IPS DF 4.7 (cell line): ENCODE data around the gene HBG1.
"Not testable (repeated sequence)": the region's sequence is repeated elsewhere in the genome, so short reads cannot be mapped to it uniquely, and the experiment has no call there.

Experiments used
- DNase-seq: peaks from one replicate; pipeline ENCODE4 v3.0.0-alpha.2; 2013; ENCODE audit warnings: low spot score; ENCODE audit errors: extremely low read depth

Gene HBG1

GRCh38 chr11:5277807-5278382, 28.2 kb upstream of the HBG1 start:
- no peak for DNase-seq

GRCh38 chr11:5276697-5277096, 27.0 kb upstream of the HBG1 start:
- DNase-seq = no peak

GRCh38 chr11:5275369-5276110, 25.9 kb upstream of the HBG1 start:
- DNase-seq = no peak

GRCh38 chr11:5274395-5274794, 24.7 kb upstream of the HBG1 start:
- no peak for DNase-seq

GRCh38 chr11:5272395-5273017, 22.8 kb upstream of the HBG1 start:
- no peak for DNase-seq

GRCh38 chr11:5269715-5270147, 20.1 kb upstream of the HBG1 start, which contains the start of gene HBE1:
Gene HBE1 (minus strand): TSS chr11:5269945. CDS start chr11:5269890, 55 bp downstream.
- DNase-seq = no peak

GRCh38 chr11:5267033-5267563, 17.4 kb upstream of the HBG1 start:
- DNase-seq = no peak

- no peak for DNase-seq
These were observed 17.0 kb upstream of the HBG1 start for GRCh38 chr11:5266609-5267008.

- DNase-seq = no peak
These were observed 16.2 kb upstream of the HBG1 start for GRCh38 chr11:5265832-5266231.

- DNase-seq = no peak
These were observed 9.0 kb upstream of the HBG1 start for GRCh38 chr11:5258543-5259262.

GRCh38 chr11:5257296-5257695, 7.6 kb upstream of the HBG1 start:
- DNase-seq = peak; percentile 49

GRCh38 chr11:5254646-5255413, 5.2 kb upstream of the HBG1 start, which contains the start of gene HBG2:
Gene HBG2 (minus strand): TSS chr11:5254781. CDS start chr11:5254728, 53 bp downstream.
- not testable (repeated sequence) for DNase-seq

GRCh38 chr11:5254023-5254422, 4.4 kb upstream of the HBG1 start:
- not testable (repeated sequence) for DNase-seq

GRCh38 chr11:5253440-5253839, 3.8 kb upstream of the HBG1 start:
- DNase-seq = not testable (repeated sequence)

GRCh38 chr11:5252919-5253265, 3.2 kb upstream of the HBG1 start:
- DNase-seq = no peak

GRCh38 chr11:5252192-5252918, 2.7 kb upstream of the HBG1 start:
- DNase-seq = no peak

GRCh38 chr11:5251746-5252145, 2.1 kb upstream of the HBG1 start:
- no peak for DNase-seq

- no peak for DNase-seq
These were observed 1.0 kb upstream of the HBG1 start for GRCh38 chr11:5250543-5251204.

GRCh38 chr11:5248498-5248897, 1.2 kb downstream of the HBG1 start:
- DNase-seq = not testable (repeated sequence)
